Measurements from ENCODE around the gene SLC7A7. TPM values are rescaled to one million over a fixed set of nuclear protein-coding genes. Genes with fewer than 3 reads are reported as not detected.

Gene SLC7A7
- total and polyA plus RNA-seq, 10 of the 15 experiments (the other 5 are each of a cell fraction or from before 2014, with no cell fraction given) = 27.8 to 79.2 (median 50.8) TPM

DNA sequence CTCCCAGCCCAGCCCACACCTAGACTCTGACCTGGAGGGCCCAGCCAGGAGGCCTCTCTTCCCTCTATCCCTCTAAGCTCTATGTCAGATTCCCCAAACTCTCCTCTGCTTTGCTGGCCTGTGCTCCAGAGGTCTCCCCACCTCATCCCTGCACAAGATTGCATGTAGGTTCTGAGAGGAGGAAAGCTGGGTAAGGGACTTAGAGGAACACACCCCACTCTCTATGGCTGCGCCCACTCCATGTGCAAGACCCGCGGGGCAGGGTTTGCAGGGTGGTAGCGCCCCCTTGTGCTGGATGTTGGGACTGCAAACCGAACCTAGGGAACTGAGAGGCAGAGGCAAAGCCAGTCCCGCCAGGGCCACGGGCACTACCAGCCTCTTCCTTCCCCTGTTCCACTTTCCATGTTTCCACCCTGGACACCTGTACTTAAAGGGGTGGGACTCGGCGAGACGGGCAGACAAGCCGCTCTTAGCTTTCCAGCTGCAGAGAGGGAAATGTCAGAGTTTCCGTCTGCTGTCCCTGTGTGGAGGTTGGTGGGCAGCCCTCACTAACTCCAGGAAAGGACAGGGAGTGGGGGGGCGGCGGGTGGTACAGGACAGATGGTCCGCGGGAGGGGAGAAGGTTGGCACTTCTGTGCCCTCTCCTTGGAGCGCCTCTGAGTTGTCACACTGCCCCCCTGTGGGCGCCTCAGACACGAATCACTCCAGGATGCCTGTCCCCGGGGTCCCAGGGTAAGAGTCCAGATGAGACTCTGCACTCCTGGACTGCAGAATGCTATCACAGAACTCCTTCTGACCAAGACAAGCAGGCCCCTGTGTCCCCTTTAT is 37.9 kb upstream of the SLC7A7 start (continued):
- TF ChIP-seq, protein P1, sequence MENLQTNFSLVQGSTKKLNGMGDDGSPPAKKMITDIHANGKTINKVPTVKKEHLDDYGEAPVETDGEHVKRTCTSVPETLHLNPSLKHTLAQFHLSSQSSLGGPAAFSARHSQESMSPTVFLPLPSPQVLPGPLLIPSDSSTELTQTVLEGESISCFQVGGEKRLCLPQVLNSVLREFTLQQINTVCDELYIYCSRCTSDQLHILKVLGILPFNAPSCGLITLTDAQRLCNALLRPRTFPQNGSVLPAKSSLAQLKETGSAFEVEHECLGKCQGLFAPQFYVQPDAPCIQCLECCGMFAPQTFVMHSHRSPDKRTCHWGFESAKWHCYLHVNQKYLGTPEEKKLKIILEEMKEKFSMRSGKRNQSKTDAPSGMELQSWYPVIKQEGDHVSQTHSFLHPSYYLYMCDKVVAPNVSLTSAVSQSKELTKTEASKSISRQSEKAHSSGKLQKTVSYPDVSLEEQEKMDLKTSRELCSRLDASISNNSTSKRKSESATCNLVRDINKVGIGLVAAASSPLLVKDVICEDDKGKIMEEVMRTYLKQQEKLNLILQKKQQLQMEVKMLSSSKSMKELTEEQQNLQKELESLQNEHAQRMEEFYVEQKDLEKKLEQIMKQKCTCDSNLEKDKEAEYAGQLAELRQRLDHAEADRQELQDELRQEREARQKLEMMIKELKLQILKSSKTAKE (IDR thresholded peaks at IDR 0.05; ENCODE audit: low read depth, poor library complexity, severe bottlenecking) = peak; percentile 32
- TF ChIP-seq FOXK2 (IDR thresholded peaks at IDR 0.05) (no peak; the same call in 1 of the 2 replicates), NRF1 (conservative IDR thresholded peaks at IDR 0.05; ENCODE audit: low read depth, low read length) (no peak), BMI1 (IDR thresholded peaks at IDR 0.05; ENCODE audit: borderline replicate concordance) (no peak), ZNF384 (IDR thresholded peaks at IDR 0.05; ENCODE audit: borderline replicate concordance, low read depth, low read length) (no peak), HDAC2 (IDR thresholded peaks at IDR 0.05) (no peak), CREB1 (IDR thresholded peaks at IDR 0.05; ENCODE audit: low read depth) (no peak), RFX5 (IDR thresholded peaks at IDR 0.05; ENCODE audit: low read depth, low read length) (no peak), JUNB (IDR thresholded peaks at IDR 0.05) (no peak), CBX5 (IDR thresholded peaks at IDR 0.05; ENCODE audit: low read depth) (no peak), ZNF217 (IDR thresholded peaks at IDR 0.05) (no peak), POLR2A (IDR thresholded peaks at IDR 0.05; ENCODE audit: low read depth, low read length) (no peak), NBN (IDR thresholded peaks at IDR 0.05) (peak; percentile 71), EGR1 (IDR thresholded peaks at IDR 0.05; ENCODE audit: borderline replicate concordance in 1 of 2, low read depth in 2 of 2, low read length in 2 of 2) (no peak), ZZZ3 (IDR thresholded peaks at IDR 0.05; ENCODE audit: control insufficient read depth, insufficient read length, low read depth) (no peak), NFYA (IDR thresholded peaks at IDR 0.05; ENCODE audit: borderline replicate concordance, low read depth, low read length) (no peak), CHD1 (IDR thresholded peaks at IDR 0.05; ENCODE audit: low read depth, low read length) (no peak), TCF3 (IDR thresholded peaks at IDR 0.05; ENCODE audit: borderline replicate concordance, insufficient read depth, low read depth, low read length) (0 out of 2 replicates have a peak, but pooled peaks have one; percentile 41), ASH2L (IDR thresholded peaks at IDR 0.05; ENCODE audit: borderline replicate concordance, low read depth) (no peak), SREBF2 (IDR thresholded peaks at IDR 0.05; ENCODE audit: low read length) (no peak)
- TF ChIP-seq, protein P2, sequence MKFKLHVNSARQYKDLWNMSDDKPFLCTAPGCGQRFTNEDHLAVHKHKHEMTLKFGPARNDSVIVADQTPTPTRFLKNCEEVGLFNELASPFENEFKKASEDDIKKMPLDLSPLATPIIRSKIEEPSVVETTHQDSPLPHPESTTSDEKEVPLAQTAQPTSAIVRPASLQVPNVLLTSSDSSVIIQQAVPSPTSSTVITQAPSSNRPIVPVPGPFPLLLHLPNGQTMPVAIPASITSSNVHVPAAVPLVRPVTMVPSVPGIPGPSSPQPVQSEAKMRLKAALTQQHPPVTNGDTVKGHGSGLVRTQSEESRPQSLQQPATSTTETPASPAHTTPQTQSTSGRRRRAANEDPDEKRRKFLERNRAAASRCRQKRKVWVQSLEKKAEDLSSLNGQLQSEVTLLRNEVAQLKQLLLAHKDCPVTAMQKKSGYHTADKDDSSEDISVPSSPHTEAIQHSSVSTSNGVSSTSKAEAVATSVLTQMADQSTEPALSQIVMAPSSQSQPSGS (IDR thresholded peaks at IDR 0.05; ENCODE audit: low read length) = no peak
- TF ChIP-seq, protein P3, sequence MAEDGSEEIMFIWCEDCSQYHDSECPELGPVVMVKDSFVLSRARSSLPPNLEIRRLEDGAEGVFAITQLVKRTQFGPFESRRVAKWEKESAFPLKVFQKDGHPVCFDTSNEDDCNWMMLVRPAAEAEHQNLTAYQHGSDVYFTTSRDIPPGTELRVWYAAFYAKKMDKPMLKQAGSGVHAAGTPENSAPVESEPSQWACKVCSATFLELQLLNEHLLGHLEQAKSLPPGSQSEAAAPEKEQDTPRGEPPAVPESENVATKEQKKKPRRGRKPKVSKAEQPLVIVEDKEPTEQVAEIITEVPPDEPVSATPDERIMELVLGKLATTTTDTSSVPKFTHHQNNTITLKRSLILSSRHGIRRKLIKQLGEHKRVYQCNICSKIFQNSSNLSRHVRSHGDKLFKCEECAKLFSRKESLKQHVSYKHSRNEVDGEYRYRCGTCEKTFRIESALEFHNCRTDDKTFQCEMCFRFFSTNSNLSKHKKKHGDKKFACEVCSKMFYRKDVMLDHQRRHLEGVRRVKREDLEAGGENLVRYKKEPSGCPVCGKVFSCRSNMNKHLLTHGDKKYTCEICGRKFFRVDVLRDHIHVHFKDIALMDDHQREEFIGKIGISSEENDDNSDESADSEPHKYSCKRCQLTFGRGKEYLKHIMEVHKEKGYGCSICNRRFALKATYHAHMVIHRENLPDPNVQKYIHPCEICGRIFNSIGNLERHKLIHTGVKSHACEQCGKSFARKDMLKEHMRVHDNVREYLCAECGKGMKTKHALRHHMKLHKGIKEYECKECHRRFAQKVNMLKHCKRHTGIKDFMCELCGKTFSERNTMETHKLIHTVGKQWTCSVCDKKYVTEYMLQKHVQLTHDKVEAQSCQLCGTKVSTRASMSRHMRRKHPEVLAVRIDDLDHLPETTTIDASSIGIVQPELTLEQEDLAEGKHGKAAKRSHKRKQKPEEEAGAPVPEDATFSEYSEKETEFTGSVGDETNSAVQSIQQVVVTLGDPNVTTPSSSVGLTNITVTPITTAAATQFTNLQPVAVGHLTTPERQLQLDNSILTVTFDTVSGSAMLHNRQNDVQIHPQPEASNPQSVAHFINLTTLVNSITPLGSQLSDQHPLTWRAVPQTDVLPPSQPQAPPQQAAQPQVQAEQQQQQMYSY (CRISPR knock-in tag; IDR thresholded peaks at IDR 0.05) = no peak

Measured in GM12878 (cell line).